ENCODE measurements around the gene MOGAT1. TPM values are rescaled to one million over a fixed set of nuclear protein-coding genes. Genes with fewer than 3 reads are reported as not detected.

MOGAT1 gene
- total RNA-seq = not detected in 2 replicates

DNA sequence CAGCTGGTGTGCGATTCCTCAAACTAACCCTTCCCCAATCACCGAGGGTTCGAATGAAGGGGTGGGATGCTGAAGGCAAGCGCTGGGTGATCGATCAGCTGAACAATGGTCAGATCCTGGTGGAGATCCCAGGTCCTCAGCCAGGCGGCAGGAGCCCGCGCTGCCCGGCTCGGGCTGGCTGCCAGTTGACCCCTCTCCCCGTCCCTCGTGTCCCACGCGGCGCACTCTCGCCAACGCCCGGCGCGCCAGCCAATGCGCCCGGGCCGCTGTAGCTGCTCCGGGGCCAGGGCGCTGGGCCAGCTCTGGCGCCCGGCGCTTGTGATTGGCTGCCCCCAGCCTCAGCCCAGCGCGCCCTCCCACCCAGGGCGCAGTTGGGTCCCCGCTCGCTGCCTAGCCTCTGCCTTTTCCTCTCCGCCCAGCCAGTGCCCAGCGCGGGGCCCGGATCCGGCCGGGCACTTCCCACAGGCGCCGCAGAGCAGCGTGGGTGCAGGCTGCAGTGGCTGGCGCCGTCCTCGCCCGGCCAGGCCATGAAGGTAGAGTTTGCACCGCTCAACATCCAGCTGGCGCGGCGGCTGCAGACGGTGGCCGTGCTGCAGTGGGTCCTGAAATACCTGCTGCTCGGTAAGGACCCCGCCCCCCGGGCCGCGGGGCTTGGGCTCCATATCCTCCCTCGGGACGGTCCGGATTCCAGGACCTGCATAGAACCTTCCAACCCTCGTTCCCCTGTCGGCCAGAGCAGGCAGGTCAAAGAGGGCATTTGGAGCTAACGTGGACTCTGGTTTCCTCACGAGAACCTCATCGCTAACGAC is at the start of gene MOGAT1:
MOGAT1 (plus strand) TSS at position 400 of the 809 bp plus-strand sequence; CDS start at position 528, 128 bp downstream.

DNA sequence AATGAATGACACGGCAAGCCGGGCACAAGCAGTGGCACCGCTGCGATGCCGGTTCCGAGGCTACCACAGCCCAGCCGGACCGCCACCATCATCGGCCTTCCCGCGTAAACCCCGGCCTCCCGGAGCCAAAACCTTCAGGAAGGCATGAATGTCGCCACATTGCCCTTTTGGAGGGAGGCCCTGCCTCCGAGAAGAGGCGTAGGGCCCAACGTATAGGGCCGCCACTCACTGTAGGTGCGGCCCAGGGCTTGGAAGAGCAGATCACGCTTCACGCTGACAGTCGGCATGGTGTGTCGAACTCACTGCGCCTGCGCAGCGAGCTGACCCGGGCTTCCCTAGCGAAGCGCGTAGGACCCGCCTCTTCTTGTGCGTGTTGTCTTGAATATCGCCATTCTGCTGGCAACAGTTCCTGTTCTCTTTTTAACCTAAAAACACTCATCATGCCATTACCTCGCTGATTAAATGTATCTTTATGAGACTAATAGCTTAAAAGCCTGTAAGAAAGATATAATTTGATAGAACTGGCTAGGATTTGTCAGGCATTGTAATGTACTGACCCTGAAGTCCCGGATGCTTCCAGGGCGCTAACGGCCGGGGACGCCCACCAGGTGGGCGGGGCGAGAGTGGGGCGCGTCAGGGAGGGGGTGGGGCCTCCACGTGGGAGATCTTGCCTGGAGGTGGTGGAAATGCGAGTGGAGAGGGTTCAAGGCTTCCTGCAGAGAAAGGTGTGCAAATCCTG is 15.5 kb upstream of the MOGAT1 start, which contains the start of gene FARSB:
FARSB (minus strand) TSS at position 306 of the 739 bp plus-strand sequence; CDS start at position 287, 19 bp downstream.

Other genes starting within 250 kb of the MOGAT1 start
- gene SGPP2, start 247.1 kb upstream of the MOGAT1 start, total RNA-seq = not detected in 2 replicates
- 10.7 and 17.9 TPM in 2 replicates for gene FARSB, start 15.6 kb upstream of the MOGAT1 start, total RNA-seq
- 134 and 172 TPM in 2 replicates for gene ACSL3, start 189.4 kb downstream of the MOGAT1 start, total RNA-seq